Neural cell (in vitro differentiated cells): Measurements from ENCODE around the gene IGSF11. TPM values are rescaled to one million over a fixed set of nuclear protein-coding genes. Genes with fewer than 3 reads are reported as not detected.
"Not testable (repeated sequence)": the region's sequence is repeated elsewhere in the genome, so short reads cannot be mapped to it uniquely, and the experiment has no call there.

ENCODE experiments used
- H2AFZ ChIP-seq: fragments of 200-600, 300-800 bp; sonication (generic), shearing (Covaris generic); 2 replicates; pipeline ENCODE4 v1.6.0; 2014; ENCODE audit warnings: low read depth, mild to moderate bottlenecking, antibody characterized with exemption, low read length, moderate library complexity
- H3F3A ChIP-seq: fragments of 200-600 bp; shearing (Covaris generic); 2 replicates; pipeline ENCODE4 v1.6.1; 2016; ENCODE audit warnings: mild to moderate bottlenecking, moderate library complexity, mixed read lengths, antibody characterized with exemption, low read length; ENCODE audit not compliant: insufficient read depth, poor library complexity, severe bottlenecking
- H3K27ac ChIP-seq: fragments of 200-600, 300-800 bp; sonication (generic), shearing (Covaris generic); 2 replicates; pipeline ENCODE4 v1.5.1; 2014; ENCODE audit warnings: mild to moderate bottlenecking, low read length, moderate library complexity
- H3K27me3 ChIP-seq: fragments of 300-800, 200-600 bp; sonication (generic), shearing (Covaris generic); 2 replicates; pipeline ENCODE4 v1.6.0; 2014; ENCODE audit warnings: mild to moderate bottlenecking, low read depth, low read length, moderate library complexity; ENCODE audit not compliant: insufficient read depth
- H3K36me3 ChIP-seq: fragments of 300-800, 200-600 bp; sonication (generic), shearing (Covaris generic); 2 replicates; pipeline ENCODE4 v1.5.1; 2014; ENCODE audit warnings: mild to moderate bottlenecking, antibody characterized with exemption, low read length, moderate library complexity; ENCODE audit not compliant: insufficient read depth
- H3K4me2 ChIP-seq: fragments of 300-800, 200-600 bp; sonication (generic), shearing (Covaris generic); 2 replicates; pipeline ENCODE4 v1.6.0; 2014; ENCODE audit warnings: mild to moderate bottlenecking, low read length
- H3K4me3 ChIP-seq: fragments of 300-800, 200-600 bp; sonication (generic), shearing (Covaris generic); 2 replicates; pipeline ENCODE4 v1.5.1; 2014; ENCODE audit warnings: mild to moderate bottlenecking, low read length, moderate library complexity
- H3K79me2 ChIP-seq: fragments of 200-600 bp; shearing (Covaris generic); replicated peaks from 2 replicates; pipeline ENCODE4 v1.6.0; 2014; ENCODE audit warnings: mild to moderate bottlenecking, low read length, moderate library complexity; ENCODE audit not compliant: insufficient read depth
- H3K9ac ChIP-seq: fragments of 300-800, 200-600 bp; sonication (generic), shearing (Covaris generic); 2 replicates; pipeline ENCODE4 v1.6.1; 2016; ENCODE audit warnings: mild to moderate bottlenecking, low read length, mixed read lengths
- H3K9me2 ChIP-seq: fragments of 200-600 bp; shearing (Covaris generic); 2 replicates; pipeline ENCODE4 v1.6.1; 2016; ENCODE audit warnings: mild to moderate bottlenecking, low read length, mixed read lengths; ENCODE audit not compliant: insufficient read depth
- H3K9me3 ChIP-seq: fragments of 200-600, 300-800 bp; sonication (generic), shearing (Covaris generic); 2 replicates; pipeline ENCODE4 v1.6.1; 2016; ENCODE audit warnings: mild to moderate bottlenecking, mixed run types, low read length, moderate library complexity, mixed read lengths
- H4K20me1 ChIP-seq: fragments of 200-600 bp; shearing (Covaris generic); 2 replicates; pipeline ENCODE4 v1.6.1; 2016; ENCODE audit warnings: mild to moderate bottlenecking, mixed run types; ENCODE audit not compliant: insufficient read depth
- CTCF ChIP-seq: fragments of 450-650 bp; IDR thresholded peaks from 2 replicates; pipeline ENCODE4 v1.5.1; 2014; ENCODE audit warnings: antibody characterized with exemption, mild to moderate bottlenecking, moderate library complexity; ENCODE audit not compliant: poor library complexity, severe bottlenecking
- EP300 ChIP-seq: fragments of 450-650 bp; conservative IDR thresholded peaks from 2 replicates; pipeline ENCODE4 v1.6.1; 2014; ENCODE audit warnings: antibody characterized with exemption, mild to moderate bottlenecking, moderate library complexity; ENCODE audit not compliant: poor library complexity, severe bottlenecking
- EZH2 ChIP-seq: fragments of 200-600, 300-800 bp; shearing (Covaris generic), sonication (generic); IDR thresholded peaks from 2 replicates; pipeline ENCODE4 v1.6.1; 2014; ENCODE audit warnings: antibody characterized with exemption, low read length, borderline replicate concordance, mild to moderate bottlenecking; ENCODE audit not compliant: insufficient read depth, poor library complexity, severe bottlenecking
- MXI1 ChIP-seq: fragments of 450-650 bp; conservative IDR thresholded peaks from 2 replicates; pipeline ENCODE4 v1.6.1; 2014; ENCODE audit warnings: antibody characterized with exemption, mild to moderate bottlenecking; ENCODE audit not compliant: poor library complexity, severe bottlenecking
- POLR2AphosphoS5 ChIP-seq: IDR thresholded peaks from 2 replicates; pipeline ENCODE4 v1.6.1; 2012
- RAD21 ChIP-seq: fragments of 450-650 bp; conservative IDR thresholded peaks from 2 replicates; pipeline ENCODE4 v1.6.1; 2014; ENCODE audit warnings: antibody characterized with exemption, mild to moderate bottlenecking, moderate library complexity
- REST ChIP-seq: IDR thresholded peaks from 2 replicates; pipeline ENCODE4 v1.6.1; 2012; ENCODE audit warnings: borderline replicate concordance
- SMC3 ChIP-seq: fragments of 450-650 bp; conservative IDR thresholded peaks from 2 replicates; pipeline ENCODE4 v1.6.1; 2014; ENCODE audit warnings: antibody characterized with exemption, mild to moderate bottlenecking, moderate library complexity; ENCODE audit not compliant: poor library complexity
- TAF1 ChIP-seq: IDR thresholded peaks from 2 replicates; pipeline ENCODE4 v1.6.1; 2012; ENCODE audit warnings: low read depth
- polyA plus RNA-seq: library from polyadenylated mRNA; depleted of rRNA; stranded (reverse); fragments of >200 nt; gene quantifications from 2 replicates; pipeline ENCODE4 v1.2.3, GENCODE V29; 2014

Gene IGSF11
- polyA plus RNA-seq, 1 donor from 2014 or later = 1.2 TPM

- no peak for TF ChIP-seq POLR2AphosphoS5
- no peak for TF ChIP-seq CTCF
- no peak for TF ChIP-seq EP300
- no peak for TF ChIP-seq SMC3
- TF ChIP-seq EZH2 = no peak
- no peak for TF ChIP-seq REST
- no peak for TF ChIP-seq MXI1
- no peak for TF ChIP-seq RAD21
- no peak for TF ChIP-seq TAF1
- H3K36me3 ChIP-seq = no peaks in the 10 kb centered on the region
- no peak overlapping the region for H3K27ac ChIP-seq
These were observed 57.5 kb downstream of the IGSF11 start for GRCh38 chr3:118977118-118977517.

DNA sequence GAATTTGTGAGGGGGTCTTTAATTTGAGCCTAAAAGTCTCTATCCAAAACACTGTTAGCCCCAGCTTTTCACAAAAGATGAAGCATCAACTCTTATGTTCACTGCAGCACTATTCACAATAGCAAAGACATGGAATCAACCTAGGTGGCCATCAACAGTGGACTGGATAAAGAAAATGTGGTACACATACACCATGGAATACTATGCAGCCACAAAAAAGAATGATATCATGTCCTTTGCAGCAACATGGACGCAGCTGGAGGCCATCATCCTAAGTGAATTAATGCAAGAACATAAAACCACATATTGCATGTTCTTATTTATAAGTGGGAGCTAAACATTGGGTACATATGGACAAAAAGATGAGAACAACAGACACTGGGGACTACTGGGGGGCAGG lies 59.2 kb downstream of the IGSF11 start:
- H3K9me2 ChIP-seq, H3K27me3 ChIP-seq, H3K79me2 ChIP-seq, H3K9me3 ChIP-seq, H3K27ac ChIP-seq, H3K36me3 ChIP-seq, H4K20me1 ChIP-seq, H3K4me3 ChIP-seq, H2AFZ ChIP-seq, H3K4me2 ChIP-seq, H3K9ac ChIP-seq, H3F3A ChIP-seq: not testable (repeated sequence)

More at GRCh38 chr3:118977118-118977517, 57.5 kb downstream of the IGSF11 start:
- Histone ChIP-seq H3K27me3 (no peaks in the 10 kb centered on the region), H3K79me2 (no peaks in the 10 kb centered on the region), H3K9ac (no peak overlapping the region), H3K9me2 (no peaks in the 10 kb centered on the region), H3K9me3 (no peaks in the 10 kb centered on the region), H3K4me3 (no peak overlapping the region), H4K20me1 (no peaks in the 10 kb centered on the region), H3K4me2 (no peak overlapping the region), H3F3A (no peaks in the 10 kb centered on the region), H2AFZ (no peak overlapping the region)

DNA sequence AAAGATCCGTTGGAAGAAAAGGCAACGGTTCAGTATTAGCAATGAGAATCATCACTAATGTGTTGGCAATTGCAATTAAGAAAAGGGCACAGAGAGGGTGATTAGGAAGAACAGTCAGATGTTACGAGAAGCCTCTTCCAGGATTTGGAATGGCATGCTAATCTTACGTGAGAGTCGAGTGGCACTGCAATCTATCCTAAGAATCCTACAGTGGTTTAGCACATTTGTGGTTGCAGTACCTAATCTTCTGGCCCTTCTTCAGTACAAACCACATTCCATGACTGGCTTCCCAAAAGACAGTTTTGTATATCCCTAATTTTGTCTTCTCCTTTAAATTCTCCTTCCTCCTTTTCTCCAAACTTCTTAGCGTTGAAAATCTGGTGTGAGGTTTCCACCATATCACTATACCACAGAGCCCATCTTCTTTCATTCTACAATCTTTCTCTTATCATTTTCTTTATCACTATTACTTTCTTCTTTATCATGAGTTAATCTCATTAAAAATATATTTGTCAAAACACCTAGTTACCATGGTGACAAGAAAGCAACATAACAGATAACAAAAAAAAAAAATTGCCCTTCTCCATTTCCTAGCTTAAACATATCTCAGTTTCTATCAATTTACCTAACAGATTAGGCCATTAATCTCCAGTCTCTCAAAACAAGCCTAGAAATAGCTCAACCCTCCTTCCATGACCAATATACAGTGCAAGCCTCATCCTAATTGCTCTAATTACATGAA lies 60.1 kb downstream of the IGSF11 start:
- no peak for TF ChIP-seq EZH2
- no peak for TF ChIP-seq CTCF
- no peak for TF ChIP-seq EP300
- TF ChIP-seq TAF1 = no peak
- TF ChIP-seq SMC3 = no peak
- TF ChIP-seq REST = no peak
- TF ChIP-seq POLR2AphosphoS5 = no peak
- TF ChIP-seq MXI1 = no peak
- TF ChIP-seq RAD21 = no peak
- Histone ChIP-seq H4K20me1 (no peaks in the 10 kb centered on the region), H3K36me3 (no peaks in the 10 kb centered on the region), H3K9ac (no peak overlapping the region), H3K27me3 (no peaks in the 10 kb centered on the region), H3K9me3 (no peaks in the 10 kb centered on the region), H2AFZ (no peak overlapping the region), H3K4me3 (no peak overlapping the region), H3K9me2 (no peaks in the 10 kb centered on the region), H3K27ac (no peak overlapping the region), H3K79me2 (no peaks in the 10 kb centered on the region), H3F3A (no peaks in the 10 kb centered on the region), H3K4me2 (no peak overlapping the region)
